H9 (cell line): ENCODE measurements around the gene COL4A6. TPM values are rescaled to one million over a fixed set of nuclear protein-coding genes. Genes with fewer than 3 reads are reported as not detected.

Experiments
- DNase-seq: peaks from one replicate; pipeline ENCODE4 v3.0.0-alpha.2; 2017
- H2AFZ ChIP-seq: one replicate; pipeline ENCODE4 v1.6.1; 2013; ENCODE audit warnings: mild to moderate bottlenecking, low read length, control low read depth, moderate library complexity
- H2AK5ac ChIP-seq: 2 replicates; pipeline ENCODE4 v1.6.1; 2013; ENCODE audit warnings: low read length, control low read depth, mixed read lengths; ENCODE audit not compliant: insufficient read length
- H2BK120ac ChIP-seq: one replicate; pipeline ENCODE4 v1.6.1; 2013; ENCODE audit warnings: low read depth, mild to moderate bottlenecking, low read length, control low read depth, inconsistent platforms; ENCODE audit not compliant: poor library complexity, severe bottlenecking
- H2BK12ac ChIP-seq: 2 replicates; pipeline ENCODE4 v1.6.1; 2013; ENCODE audit warnings: low read length, control low read depth, mixed read lengths, low read depth; ENCODE audit not compliant: insufficient read length
- H2BK15ac ChIP-seq: 2 replicates; pipeline ENCODE4 v1.6.1; 2013; ENCODE audit warnings: low read depth, low read length, control low read depth
- H2BK20ac ChIP-seq: one replicate; pipeline ENCODE4 v1.6.1; 2013; ENCODE audit warnings: low read depth, mild to moderate bottlenecking, low read length, control low read depth, inconsistent platforms; ENCODE audit not compliant: poor library complexity, severe bottlenecking
- H2BK5ac ChIP-seq: 2 replicates; pipeline ENCODE4 v1.6.1; 2013; ENCODE audit warnings: low read length, control low read depth, mixed read lengths; ENCODE audit not compliant: insufficient read length
- H3K14ac ChIP-seq: 2 replicates; pipeline ENCODE4 v1.6.1; 2013; ENCODE audit warnings: low read length, control low read depth; ENCODE audit not compliant: insufficient read depth
- H3K18ac ChIP-seq: 2 replicates; pipeline ENCODE4 v1.6.1; 2013; ENCODE audit warnings: low read depth, mild to moderate bottlenecking, mixed read lengths, low read length, control low read depth; ENCODE audit not compliant: insufficient read length
- H3K23ac ChIP-seq: 2 replicates; pipeline ENCODE4 v1.6.1; 2013; ENCODE audit warnings: low read length, control low read depth, mixed read lengths, low read depth; ENCODE audit not compliant: insufficient read length
- H3K23me2 ChIP-seq: 2 replicates; pipeline ENCODE4 v1.6.1; 2013; ENCODE audit warnings: low read depth, mild to moderate bottlenecking, mixed read lengths, low read length, control low read depth; ENCODE audit not compliant: insufficient read length, poor library complexity, severe bottlenecking
- H3K27ac ChIP-seq: 2 replicates; pipeline ENCODE4 v1.5.1; 2013; ENCODE audit warnings: low read length, control low read depth, mixed read lengths, low read depth; ENCODE audit not compliant: insufficient read length
- H3K27me3 ChIP-seq: 2 replicates; pipeline ENCODE4 v1.6.1; 2013; ENCODE audit warnings: low read length, control low read depth, inconsistent platforms; ENCODE audit not compliant: insufficient read depth
- H3K4ac ChIP-seq: 2 replicates; pipeline ENCODE4 v1.6.1; 2013; ENCODE audit warnings: low read depth, mild to moderate bottlenecking, control low read depth, inconsistent platforms, low read length, moderate library complexity
- H3K4me1 ChIP-seq: 2 replicates; pipeline ENCODE4 v1.6.1; 2013; ENCODE audit warnings: low read length, control low read depth, inconsistent platforms; ENCODE audit not compliant: insufficient read depth
- H3K4me2 ChIP-seq: 2 replicates; pipeline ENCODE4 v1.6.1; 2013; ENCODE audit warnings: low read length, control low read depth, mixed read lengths; ENCODE audit not compliant: insufficient read length, insufficient read depth
- H3K56ac ChIP-seq: 2 replicates; pipeline ENCODE4 v1.6.1; 2013; ENCODE audit warnings: low read depth, mild to moderate bottlenecking, mixed read lengths, low read length, control low read depth; ENCODE audit not compliant: insufficient read length
- H3K79me1 ChIP-seq: 2 replicates; pipeline ENCODE4 v1.6.1; 2013; ENCODE audit warnings: low read depth, mild to moderate bottlenecking, moderate library complexity, low read length, control low read depth, inconsistent platforms; ENCODE audit not compliant: insufficient read depth, poor library complexity, severe bottlenecking
- H3K79me2 ChIP-seq: 2 replicates; pipeline ENCODE4 v1.6.1; 2013; ENCODE audit warnings: low read length, control low read depth, inconsistent platforms; ENCODE audit not compliant: insufficient read depth
- H3K9ac ChIP-seq: 2 replicates; pipeline ENCODE4 v1.6.1; 2013; ENCODE audit warnings: low read length, control low read depth, mixed read lengths; ENCODE audit not compliant: insufficient read length; ENCODE audit errors: extremely low read depth
- H3K9me3 ChIP-seq: one replicate; pipeline ENCODE4 v1.6.1; 2013; ENCODE audit warnings: low read depth, low read length, inconsistent platforms; ENCODE audit not compliant: control insufficient read depth
- H3T11ph ChIP-seq: one replicate; pipeline ENCODE4 v1.6.1; 2013; ENCODE audit warnings: mild to moderate bottlenecking, low read length, control low read depth, inconsistent platforms
- H4K20me1 ChIP-seq: one replicate; pipeline ENCODE4 v1.6.1; 2013; ENCODE audit not compliant: control insufficient read depth, insufficient read length, insufficient read depth
- H4K5ac ChIP-seq: 2 replicates; pipeline ENCODE4 v1.6.1; 2013; ENCODE audit warnings: low read depth, mild to moderate bottlenecking, mixed read lengths, low read length, control low read depth; ENCODE audit not compliant: insufficient read length
- H4K8ac ChIP-seq: replicated peaks from 2 replicates; pipeline ENCODE4 v1.6.1; 2013; ENCODE audit warnings: low read length, control low read depth, mixed read lengths, low read depth; ENCODE audit not compliant: insufficient read length
- H4K91ac ChIP-seq: 2 replicates; pipeline ENCODE4 v1.6.1; 2013; ENCODE audit warnings: low read depth, mild to moderate bottlenecking, moderate library complexity, mixed read lengths, low read length, control low read depth; ENCODE audit not compliant: insufficient read length
- H3K27ac Mint-ChIP-seq, 3 experiments: 2 replicates in 2 of 3; 3 replicates in 1 of 3; pipeline ENCODE4 v1.8.0; 2020 to 2021; ENCODE audit warnings: mixed read lengths in 3 of 3, mild to moderate bottlenecking in 1 of 3, moderate library complexity in 1 of 3
- H3K27me3 Mint-ChIP-seq: 2 replicates; pipeline ENCODE4 v1.8.0; 2021; ENCODE audit warnings: low read depth, mild to moderate bottlenecking, moderate library complexity, mixed read lengths
- H3K36me3 Mint-ChIP-seq, 3 experiments: 2 replicates in 2 of 3; 3 replicates in 1 of 3; pipeline ENCODE4 v1.8.0; 2020 to 2021; ENCODE audit warnings: low read depth in 3 of 3, mixed read lengths in 3 of 3; ENCODE audit not compliant: insufficient read depth in 1 of 3
- H3K4me1 Mint-ChIP-seq, 2 experiments: 2 replicates each; pipeline ENCODE4 v1.8.0; 2020; ENCODE audit warnings: mixed read lengths in 2 of 2
- H3K4me3 Mint-ChIP-seq, 2 experiments: 2 replicates in 1 of 2; 3 replicates in 1 of 2; pipeline ENCODE4 v1.8.0; 2020 to 2021; ENCODE audit warnings: mild to moderate bottlenecking in 2 of 2, mixed read lengths in 2 of 2, moderate library complexity in 1 of 2
- H3K9me3 Mint-ChIP-seq, 2 experiments: 2 replicates in 1 of 2; 3 replicates in 1 of 2; pipeline ENCODE4 v1.8.0; 2020; ENCODE audit warnings: mild to moderate bottlenecking in 2 of 2, mixed read lengths in 2 of 2, moderate library complexity in 1 of 2
- WGBS: extraction: QIAGEN DNeasy Blood & Tissue Kit; methylation state at CpG from one replicate; pipeline ENCODE4 v1.1.7; 2013; ENCODE audit warnings: missing lambda C conversion rate, low lambda C conversion rate, mixed read lengths; ENCODE audit not compliant: insufficient read length; ENCODE audit errors: extremely low coverage; 5-methylcytosine and 5-hydroxymethylcytosine counted together
- total RNA-seq: library from RNA; stranded (reverse); gene quantifications from 2 replicates; pipeline ENCODE4 v1.2.1, GENCODE V29; 2021
- TF ChIP-seq, protein P1 (sequence below): fragments of 200-600 bp; sonication (generic); conservative IDR thresholded peaks from 3 replicates; pipeline ENCODE4 v1.8.0; 2021; ENCODE audit warnings: antibody characterized with exemption, mild to moderate bottlenecking

The COL4A6 gene
- total RNA-seq, 1 experiment from 2014 or later, result 16.7 TPM

DNA sequence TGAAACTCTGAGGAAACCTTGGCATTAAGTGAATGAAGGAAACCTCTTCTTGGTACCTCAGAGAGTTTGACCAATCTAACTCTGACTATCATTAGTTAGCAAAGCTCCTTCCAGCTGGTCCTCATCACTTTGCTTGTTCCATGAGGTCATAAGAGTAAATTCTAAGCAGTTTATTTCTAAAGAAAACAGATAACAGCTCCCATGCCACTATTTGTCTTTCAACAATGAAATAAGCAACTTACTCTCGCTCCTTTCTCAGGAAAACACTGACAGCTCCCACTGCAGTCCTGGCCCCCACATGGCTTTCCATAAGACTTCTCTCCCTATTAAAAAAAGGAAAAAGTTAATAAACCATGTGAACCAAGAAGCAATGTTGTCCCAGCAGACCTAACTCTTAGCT, 127.7 kb downstream of the COL4A6 start:
- no peak overlapping the region for H2AK5ac ChIP-seq
- Mint-ChIP-seq H3K4me3 (no peak overlapping the region), H3K27ac (no peak overlapping the region), H3K4me1 (peaks cover 6 to 8% of the 10 kb centered on the region in 2 experiments), H3K27me3 (no peaks in the 10 kb centered on the region), H3K36me3 (no peaks in the 10 kb centered on the region; a peak in 1 of 7 replicates), H3K9me3 (no peaks in the 10 kb centered on the region)
- no peaks in the 10 kb centered on the region for H3K4me1 ChIP-seq
- no peak overlapping the region for H3K27ac ChIP-seq
- no peaks in the 10 kb centered on the region for H4K20me1 ChIP-seq
- no peak overlapping the region for H3K23ac ChIP-seq
- no peak overlapping the region for H3K9ac ChIP-seq
- H3K23me2 ChIP-seq, result no peaks in the 10 kb centered on the region
- H2BK120ac ChIP-seq, result no peak overlapping the region
- H2BK15ac ChIP-seq, result no peak overlapping the region
- H3T11ph ChIP-seq, result no peak overlapping the region
- no peak overlapping the region for H2BK20ac ChIP-seq
- no peak overlapping the region for H2BK12ac ChIP-seq
- DNase-seq, result no peak
- no peaks in the 10 kb centered on the region for H3K79me1 ChIP-seq
- H3K4ac ChIP-seq, result no peak overlapping the region
- H2AFZ ChIP-seq, result no peak overlapping the region
- H3K79me2 ChIP-seq, result no peaks in the 10 kb centered on the region
- WGBS, result no CpG with 5 or more reads among the region's 1 CpG
- H4K91ac ChIP-seq, result no peak overlapping the region
- H4K8ac ChIP-seq, result no peak overlapping the region
- H3K9me3 ChIP-seq, result no peaks in the 10 kb centered on the region
- no peak overlapping the region for H3K18ac ChIP-seq
- no peak overlapping the region for H3K4me2 ChIP-seq
- H2BK5ac ChIP-seq, result no peak overlapping the region
- TF ChIP-seq, protein P1, sequence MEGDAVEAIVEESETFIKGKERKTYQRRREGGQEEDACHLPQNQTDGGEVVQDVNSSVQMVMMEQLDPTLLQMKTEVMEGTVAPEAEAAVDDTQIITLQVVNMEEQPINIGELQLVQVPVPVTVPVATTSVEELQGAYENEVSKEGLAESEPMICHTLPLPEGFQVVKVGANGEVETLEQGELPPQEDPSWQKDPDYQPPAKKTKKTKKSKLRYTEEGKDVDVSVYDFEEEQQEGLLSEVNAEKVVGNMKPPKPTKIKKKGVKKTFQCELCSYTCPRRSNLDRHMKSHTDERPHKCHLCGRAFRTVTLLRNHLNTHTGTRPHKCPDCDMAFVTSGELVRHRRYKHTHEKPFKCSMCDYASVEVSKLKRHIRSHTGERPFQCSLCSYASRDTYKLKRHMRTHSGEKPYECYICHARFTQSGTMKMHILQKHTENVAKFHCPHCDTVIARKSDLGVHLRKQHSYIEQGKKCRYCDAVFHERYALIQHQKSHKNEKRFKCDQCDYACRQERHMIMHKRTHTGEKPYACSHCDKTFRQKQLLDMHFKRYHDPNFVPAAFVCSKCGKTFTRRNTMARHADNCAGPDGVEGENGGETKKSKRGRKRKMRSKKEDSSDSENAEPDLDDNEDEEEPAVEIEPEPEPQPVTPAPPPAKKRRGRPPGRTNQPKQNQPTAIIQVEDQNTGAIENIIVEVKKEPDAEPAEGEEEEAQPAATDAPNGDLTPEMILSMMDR, result no peak
- H3K14ac ChIP-seq, result no peak overlapping the region
- no peak overlapping the region for H4K5ac ChIP-seq
- no peaks in the 10 kb centered on the region for H3K27me3 ChIP-seq
- no peak overlapping the region for H3K56ac ChIP-seq
